ENCODE data around the gene MLLT3.

GRCh38 chr9:20491612-20492011 lies 130.7 kb downstream of the MLLT3 start:
- no peak for TF ChIP-seq POLR2AphosphoS5 (IDR thresholded peaks at IDR 0.05)
- no peak for TF ChIP-seq CTCF (IDR thresholded peaks at IDR 0.05)
- no peak for TF ChIP-seq POLR2A (IDR thresholded peaks at IDR 0.05)

Measured in prostate gland (tissue), 2 donors.